ENCODE data around the gene VSIG4.

- no peak for TF ChIP-seq POLR2A (IDR thresholded peaks at IDR 0.05)
- TF ChIP-seq, protein P1, sequence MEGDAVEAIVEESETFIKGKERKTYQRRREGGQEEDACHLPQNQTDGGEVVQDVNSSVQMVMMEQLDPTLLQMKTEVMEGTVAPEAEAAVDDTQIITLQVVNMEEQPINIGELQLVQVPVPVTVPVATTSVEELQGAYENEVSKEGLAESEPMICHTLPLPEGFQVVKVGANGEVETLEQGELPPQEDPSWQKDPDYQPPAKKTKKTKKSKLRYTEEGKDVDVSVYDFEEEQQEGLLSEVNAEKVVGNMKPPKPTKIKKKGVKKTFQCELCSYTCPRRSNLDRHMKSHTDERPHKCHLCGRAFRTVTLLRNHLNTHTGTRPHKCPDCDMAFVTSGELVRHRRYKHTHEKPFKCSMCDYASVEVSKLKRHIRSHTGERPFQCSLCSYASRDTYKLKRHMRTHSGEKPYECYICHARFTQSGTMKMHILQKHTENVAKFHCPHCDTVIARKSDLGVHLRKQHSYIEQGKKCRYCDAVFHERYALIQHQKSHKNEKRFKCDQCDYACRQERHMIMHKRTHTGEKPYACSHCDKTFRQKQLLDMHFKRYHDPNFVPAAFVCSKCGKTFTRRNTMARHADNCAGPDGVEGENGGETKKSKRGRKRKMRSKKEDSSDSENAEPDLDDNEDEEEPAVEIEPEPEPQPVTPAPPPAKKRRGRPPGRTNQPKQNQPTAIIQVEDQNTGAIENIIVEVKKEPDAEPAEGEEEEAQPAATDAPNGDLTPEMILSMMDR (IDR thresholded peaks at IDR 0.05) = no peak
Observed at GRCh38 chrX:66004928-66005829, 34.7 kb downstream of the VSIG4 start.

All from thyroid gland (tissue), 4 donors.